Measurements from ENCODE around the gene SH2D5.

DNA sequence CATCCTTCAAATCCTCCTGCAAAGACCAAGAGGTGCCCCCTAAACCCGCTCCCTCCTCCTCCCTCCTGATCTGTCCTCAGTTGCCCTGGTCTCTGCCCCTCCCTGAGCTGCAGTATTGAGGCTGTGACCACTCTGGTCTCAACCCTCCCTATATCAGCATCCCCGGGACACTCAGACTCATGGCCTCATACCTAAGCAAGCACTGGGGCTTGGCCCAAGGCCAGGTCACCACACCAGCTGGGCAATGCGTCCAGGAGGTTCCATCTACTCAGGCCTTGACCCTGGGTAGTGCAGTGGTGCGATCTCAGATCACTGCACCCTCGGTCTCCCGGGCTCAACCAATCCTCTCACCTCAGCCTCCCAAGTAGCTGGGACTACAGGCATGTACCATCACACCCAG, 24.4 kb downstream of the SH2D5 start:
- TF ChIP-seq, protein P1, sequence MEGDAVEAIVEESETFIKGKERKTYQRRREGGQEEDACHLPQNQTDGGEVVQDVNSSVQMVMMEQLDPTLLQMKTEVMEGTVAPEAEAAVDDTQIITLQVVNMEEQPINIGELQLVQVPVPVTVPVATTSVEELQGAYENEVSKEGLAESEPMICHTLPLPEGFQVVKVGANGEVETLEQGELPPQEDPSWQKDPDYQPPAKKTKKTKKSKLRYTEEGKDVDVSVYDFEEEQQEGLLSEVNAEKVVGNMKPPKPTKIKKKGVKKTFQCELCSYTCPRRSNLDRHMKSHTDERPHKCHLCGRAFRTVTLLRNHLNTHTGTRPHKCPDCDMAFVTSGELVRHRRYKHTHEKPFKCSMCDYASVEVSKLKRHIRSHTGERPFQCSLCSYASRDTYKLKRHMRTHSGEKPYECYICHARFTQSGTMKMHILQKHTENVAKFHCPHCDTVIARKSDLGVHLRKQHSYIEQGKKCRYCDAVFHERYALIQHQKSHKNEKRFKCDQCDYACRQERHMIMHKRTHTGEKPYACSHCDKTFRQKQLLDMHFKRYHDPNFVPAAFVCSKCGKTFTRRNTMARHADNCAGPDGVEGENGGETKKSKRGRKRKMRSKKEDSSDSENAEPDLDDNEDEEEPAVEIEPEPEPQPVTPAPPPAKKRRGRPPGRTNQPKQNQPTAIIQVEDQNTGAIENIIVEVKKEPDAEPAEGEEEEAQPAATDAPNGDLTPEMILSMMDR (IDR thresholded peaks at IDR 0.05; ENCODE audit: borderline replicate concordance, extremely low read depth, low read length, poor library complexity, severe bottlenecking): no peak
- TF ChIP-seq EZH2 (IDR thresholded peaks at IDR 0.05; ENCODE audit: borderline replicate concordance, low read depth, low read length, severe bottlenecking): no peak
